RWPE2 (cell line): ENCODE results near the gene KCNT2.
"Not testable (repeated sequence)": the region's sequence is repeated elsewhere in the genome, so short reads cannot be mapped to it uniquely, and the experiment has no call there.

Source experiments
- ATAC-seq: fragments of 200-7000 bp; cut with Tn5 transposase; 3 replicates; pipeline ENCODE4 v1.9.1; 2021; ENCODE audit warnings: low read depth
- DNase-seq: peaks from one replicate; pipeline ENCODE4 v3.0.0-alpha.2; 2020; ENCODE audit warnings: low spot score
- H3K27ac ChIP-seq: fragments of 450-650 bp; 2 replicates; pipeline ENCODE4 v1.5.1; 2017; ENCODE audit warnings: mild to moderate bottlenecking; ENCODE audit not compliant: poor library complexity, severe bottlenecking
- H3K27me3 ChIP-seq: fragments of 250-450 bp; sonication (Bioruptor Pico); 2 replicates; pipeline ENCODE4 v1.5.1; 2021; ENCODE audit warnings: mild to moderate bottlenecking, moderate library complexity; ENCODE audit not compliant: insufficient read depth, poor library complexity, severe bottlenecking
- H3K36me3 ChIP-seq: fragments of 250-450 bp; sonication (Bioruptor Pico); 2 replicates; pipeline ENCODE4 v1.5.1; 2020; ENCODE audit warnings: low read depth, mild to moderate bottlenecking, moderate library complexity
- H3K4me1 ChIP-seq: fragments of 250-450 bp; sonication (Bioruptor Pico); 2 replicates; pipeline ENCODE4 v1.5.1; 2021; ENCODE audit warnings: mild to moderate bottlenecking, moderate library complexity; ENCODE audit not compliant: insufficient read depth, poor library complexity, severe bottlenecking
- H3K4me3 ChIP-seq: fragments of 250-450 bp; sonication (Bioruptor Pico); 2 replicates; pipeline ENCODE4 v1.5.1; 2021; ENCODE audit warnings: mild to moderate bottlenecking, moderate library complexity; ENCODE audit not compliant: severe bottlenecking
- H3K9me3 ChIP-seq: fragments of 250-450 bp; sonication (Bioruptor Pico); 2 replicates; pipeline ENCODE4 v1.5.1; 2021; ENCODE audit warnings: mild to moderate bottlenecking, moderate library complexity; ENCODE audit not compliant: severe bottlenecking
- CTCF ChIP-seq: fragments of 450-650 bp; IDR thresholded peaks from one replicate; pipeline ENCODE4 v1.5.1; 2017; ENCODE audit warnings: mild to moderate bottlenecking, moderate library complexity; ENCODE audit not compliant: poor library complexity, severe bottlenecking

KCNT2 gene

GRCh38 chr1:196295766-196296165, 312.5 kb downstream of the KCNT2 start:
- TF ChIP-seq CTCF, result no peak
- H3K4me1 ChIP-seq, result no peaks in the 10 kb centered on the region
- no peak for DNase-seq
- H3K36me3 ChIP-seq, result no peaks in the 10 kb centered on the region
- no peak for ATAC-seq
- H3K27ac ChIP-seq, result no peak overlapping the region
- no peak overlapping the region for H3K4me3 ChIP-seq
- H3K9me3 ChIP-seq, result no peaks in the 10 kb centered on the region
- H3K27me3 ChIP-seq, result no peaks in the 10 kb centered on the region

GRCh38 chr1:196278816-196279215, 329.4 kb downstream of the KCNT2 start:
- Histone ChIP-seq H3K4me1 (no peaks in the 10 kb centered on the region), H3K27me3 (no peaks in the 10 kb centered on the region), H3K36me3 (no peaks in the 10 kb centered on the region), H3K4me3 (no peak overlapping the region), H3K9me3 (peaks cover 2% of the 10 kb centered on the region), H3K27ac (no peak overlapping the region)
- no peak for TF ChIP-seq CTCF
- DNase-seq (no peak), ATAC-seq (no peak)

GRCh38 chr1:196277860-196278259, 330.4 kb downstream of the KCNT2 start:
- no peak overlapping the region for H3K4me3 ChIP-seq
- no peak for TF ChIP-seq CTCF
- H3K9me3 ChIP-seq, result peaks cover 2% of the 10 kb centered on the region
- H3K4me1 ChIP-seq, result no peaks in the 10 kb centered on the region
- H3K27ac ChIP-seq, result no peak overlapping the region
- no peaks in the 10 kb centered on the region for H3K27me3 ChIP-seq
- ATAC-seq (no peak), DNase-seq (no peak)
- no peaks in the 10 kb centered on the region for H3K36me3 ChIP-seq

GRCh38 chr1:196271212-196271947, 336.9 kb downstream of the KCNT2 start:
- H3K27ac ChIP-seq, result no peak overlapping the region
- H3K9me3 ChIP-seq, result no peaks in the 10 kb centered on the region
- ATAC-seq, result no peak
- no peaks in the 10 kb centered on the region for H3K36me3 ChIP-seq
- no peaks in the 10 kb centered on the region for H3K27me3 ChIP-seq
- no peak for DNase-seq
- no peaks in the 10 kb centered on the region for H3K4me1 ChIP-seq
- TF ChIP-seq CTCF, result no peak
- H3K4me3 ChIP-seq, result no peak overlapping the region

GRCh38 chr1:196263086-196263485, 345.2 kb downstream of the KCNT2 start:
- H3K9me3 ChIP-seq, H3K27me3 ChIP-seq, H3K4me1 ChIP-seq, H3K36me3 ChIP-seq, DNase-seq, ATAC-seq, H3K4me3 ChIP-seq, H3K27ac ChIP-seq: not testable (repeated sequence)
